HEK293 (cell line): ENCODE measurements around the gene FADS3.

Experiments
- CTCF ChIA-PET: fragments of 350-600 bp; formaldehyde crosslinking; extraction: SDS; loops from one replicate; lab custom pipeline; 2021; ENCODE audit warnings: antibody characterized with exemption; lab: Yijun Ruan, JAX
- POLR2A ChIA-PET: fragments of 300-600 bp; formaldehyde crosslinking; extraction: SDS; loops from one replicate; lab custom pipeline; 2020; ENCODE audit warnings: antibody characterized with exemption, inconsistent platforms; lab: Yijun Ruan, JAX
- H3K27ac ChIP-seq: fragments of 200-500 bp; sonication (Bioruptor generic); 2 replicates; pipeline ENCODE4 v1.5.1; 2014; ENCODE audit warnings: low read depth, low read length, control low read depth, inconsistent platforms; ENCODE audit errors: extremely low read depth
- H3K36me3 ChIP-seq, 2 experiments: fragments of 200-500 bp in 1 of 2; sonication (Bioruptor generic) in 1 of 2; 1 replicate in 1 of 2; 2 replicates in 1 of 2; pipeline ENCODE4 v1.5.1; 2014 to 2017; ENCODE audit warnings: inconsistent platforms in 2 of 2, low read length in 2 of 2; ENCODE audit not compliant: control insufficient read depth in 2 of 2, insufficient read depth in 1 of 2
- H3K4me1 ChIP-seq: fragments of 200-500 bp; sonication (Bioruptor generic); 2 replicates; pipeline ENCODE4 v1.5.1; 2014; ENCODE audit warnings: mild to moderate bottlenecking, low read length, inconsistent platforms; ENCODE audit not compliant: control insufficient read depth, insufficient read depth
- H3K4me3 ChIP-seq: 2 replicates; pipeline ENCODE4 v1.5.1; 2011; ENCODE audit warnings: low read depth, mild to moderate bottlenecking, control low read depth, low read length, moderate library complexity
- H3K9me3 ChIP-seq: fragments of 200-500 bp; sonication (Bioruptor generic); 2 replicates; pipeline ENCODE4 v1.5.1; 2014; ENCODE audit warnings: low read depth, low read length, inconsistent platforms; ENCODE audit not compliant: control insufficient read depth, insufficient read depth
- ELK4 ChIP-seq: IDR thresholded peaks from 2 replicates; pipeline ENCODE4 v1.6.1; 2011; ENCODE audit warnings: mild to moderate bottlenecking, low read depth, low read length, borderline replicate concordance
- HIC1 ChIP-seq: fragments of 450-650 bp; formaldehyde crosslinking; IDR thresholded peaks from 2 replicates; pipeline ENCODE4 v1.5.1; 2016; ENCODE audit warnings: missing biosample characterization, missing genetic modification characterization
- KLF7 ChIP-seq: fragments of 450-650 bp; formaldehyde crosslinking; IDR thresholded peaks from 2 replicates; pipeline ENCODE4 v1.5.1; 2016; ENCODE audit warnings: missing biosample characterization, missing genetic modification characterization, borderline replicate concordance
- PRDM10 ChIP-seq: fragments of 450-650 bp; formaldehyde crosslinking; IDR thresholded peaks from 2 replicates; pipeline ENCODE4 v1.5.1; 2016; ENCODE audit warnings: missing biosample characterization, missing genetic modification characterization
- YY1 ChIP-seq: fragments of 450-650 bp; formaldehyde crosslinking; IDR thresholded peaks from 2 replicates; pipeline ENCODE4 v1.5.1; 2018; ENCODE audit warnings: missing biosample characterization, missing genetic modification characterization
- ZBTB21 ChIP-seq: fragments of 450-650 bp; formaldehyde crosslinking; IDR thresholded peaks from 2 replicates; pipeline ENCODE4 v1.5.1; 2017; ENCODE audit warnings: missing biosample characterization, missing genetic modification characterization
- ZNF16 ChIP-seq: fragments of 450-650 bp; formaldehyde crosslinking; IDR thresholded peaks from 2 replicates; pipeline ENCODE4 v1.5.1; 2016; ENCODE audit warnings: low read depth, missing biosample characterization, missing genetic modification characterization
- ZNF214 ChIP-seq: fragments of 450-650 bp; formaldehyde crosslinking; IDR thresholded peaks from 2 replicates; pipeline ENCODE4 v1.5.1; 2017; ENCODE audit warnings: missing biosample characterization, mild to moderate bottlenecking, missing genetic modification characterization, borderline replicate concordance
- ZNF266 ChIP-seq: fragments of 450-650 bp; formaldehyde crosslinking; IDR thresholded peaks from 2 replicates; pipeline ENCODE4 v1.5.1; 2016; ENCODE audit warnings: missing biosample characterization, missing genetic modification characterization, low read depth
- ZNF324 ChIP-seq: fragments of 450-650 bp; formaldehyde crosslinking; IDR thresholded peaks from 2 replicates; pipeline ENCODE4 v1.5.1; 2016; ENCODE audit warnings: missing biosample characterization, missing genetic modification characterization
- ZNF350 ChIP-seq: fragments of 450-650 bp; formaldehyde crosslinking; IDR thresholded peaks from 2 replicates; pipeline ENCODE4 v1.5.0; 2017; ENCODE audit warnings: missing biosample characterization, mild to moderate bottlenecking, missing genetic modification characterization
- ZNF394 ChIP-seq: fragments of 450-650 bp; formaldehyde crosslinking; IDR thresholded peaks from 2 replicates; pipeline ENCODE4 v1.5.1; 2016; ENCODE audit warnings: missing biosample characterization, missing genetic modification characterization, mild to moderate bottlenecking, moderate library complexity, borderline replicate concordance
- ZNF529 ChIP-seq: fragments of 450-650 bp; formaldehyde crosslinking; IDR thresholded peaks from 2 replicates; pipeline ENCODE4 v1.5.1; 2017; ENCODE audit warnings: missing genetic modification characterization, missing biosample characterization; ENCODE audit not compliant: insufficient replicate concordance
- ZNF549 ChIP-seq: fragments of 450-650 bp; IDR thresholded peaks from 2 replicates; pipeline ENCODE4 v1.5.1; 2018; ENCODE audit warnings: missing biosample characterization, missing genetic modification characterization, mild to moderate bottlenecking, inconsistent platforms, moderate library complexity
- ZNF660 ChIP-seq: fragments of 450-650 bp; IDR thresholded peaks from 2 replicates; pipeline ENCODE4 v1.5.1; 2018; ENCODE audit warnings: missing biosample characterization, mild to moderate bottlenecking, missing genetic modification characterization
- ZNF670 ChIP-seq: fragments of 450-650 bp; formaldehyde crosslinking; IDR thresholded peaks from 2 replicates; pipeline ENCODE4 v1.5.1; 2016; ENCODE audit warnings: missing biosample characterization, missing genetic modification characterization, low read depth
- ZNF701 ChIP-seq: fragments of 450-650 bp; formaldehyde crosslinking; IDR thresholded peaks from 2 replicates; pipeline ENCODE4 v1.5.1; 2016; ENCODE audit warnings: missing biosample characterization, missing genetic modification characterization
- ZNF777 ChIP-seq: fragments of 450-650 bp; formaldehyde crosslinking; IDR thresholded peaks from 2 replicates; pipeline ENCODE4 v1.5.1; 2017; ENCODE audit warnings: missing biosample characterization, missing genetic modification characterization, borderline replicate concordance
- ZNF830 ChIP-seq: fragments of 450-650 bp; IDR thresholded peaks from 2 replicates; pipeline ENCODE4 v1.5.0; 2018; ENCODE audit warnings: missing biosample characterization, missing genetic modification characterization, low read depth, mild to moderate bottlenecking, moderate library complexity

The FADS3 gene

GRCh38 chr11:61838501-61838900 lies 52.8 kb downstream of the FADS3 start (continued):
- no peak for TF ChIP-seq PRDM10 (tag by site-specific recombination)
- TF ChIP-seq ZNF549, result no peak
- TF ChIP-seq ZNF324 (tag by site-specific recombination), result no peak
- no peak for TF ChIP-seq ZNF214 (tag by site-specific recombination)
- TF ChIP-seq HIC1 (tag by site-specific recombination), result no peak
- TF ChIP-seq ZNF701 (tag by site-specific recombination), result no peak
- TF ChIP-seq ZNF350 (tag by site-specific recombination), result no peak
- TF ChIP-seq ELK4, result no peak

- Histone ChIP-seq H3K36me3 (peaks cover 5 to 19% of the 10 kb centered on the region in 2 experiments; a peak in 2 of 3 replicates), H3K27ac (no peak overlapping the region), H3K4me1 (no peaks in the 10 kb centered on the region), H3K9me3 (no peaks in the 10 kb centered on the region), H3K4me3 (no peak overlapping the region)
- TF ChIP-seq ZBTB21 (tag by site-specific recombination) (no peak), ZNF670 (tag by site-specific recombination) (no peak), YY1 (tag by site-specific recombination) (no peak), ZNF777 (tag by site-specific recombination) (no peak), ZNF660 (tag by site-specific recombination) (no peak), ZNF394 (tag by site-specific recombination) (no peak), ZNF266 (tag by site-specific recombination) (no peak), KLF7 (tag by site-specific recombination) (no peak), ZNF16 (no peak), ZNF529 (tag by site-specific recombination) (no peak), ZNF830 (tag by site-specific recombination) (no peak)
- CTCF ChIA-PET, result interaction anchor here (0.6 kb wide), 1 partner anchor 9 kb away, joined by 3 read pairs; the partner anchor contains the start of gene FADS2
- POLR2A ChIA-PET, result interaction anchor here (0.6 kb wide), 1 partner anchor 115 kb away, joined by 3 read pairs; no protein-coding TSS in a partner anchor
These were observed 53.8 kb downstream of the FADS3 start for GRCh38 chr11:61837411-61838005.
